Epithelial cell of esophagus (primary cell): ENCODE results near the gene MPLKIP.
A peak's percentile ranks its signal among the peaks of the same experiment; 100 is the strongest.
"Not testable (repeated sequence)": the region's sequence is repeated elsewhere in the genome, so short reads cannot be mapped to it uniquely, and the experiment has no call there.

Source experiments
- DNase-seq: peaks from one replicate; pipeline ENCODE4 v3.0.0; 2010; ENCODE audit warnings: low read depth
- H3K4me3 ChIP-seq: 2 replicates; pipeline ENCODE4 v1.5.1; 2011; ENCODE audit warnings: mild to moderate bottlenecking, low read length, control low read depth
- TF ChIP-seq, protein P1 (sequence below): IDR thresholded peaks from 2 replicates; pipeline ENCODE4 v1.5.1; 2011; ENCODE audit warnings: low read depth, mild to moderate bottlenecking, low read length, control low read depth, inconsistent platforms; ENCODE audit not compliant: insufficient read depth; ENCODE audit errors: missing control alignments

Gene MPLKIP

DNA sequence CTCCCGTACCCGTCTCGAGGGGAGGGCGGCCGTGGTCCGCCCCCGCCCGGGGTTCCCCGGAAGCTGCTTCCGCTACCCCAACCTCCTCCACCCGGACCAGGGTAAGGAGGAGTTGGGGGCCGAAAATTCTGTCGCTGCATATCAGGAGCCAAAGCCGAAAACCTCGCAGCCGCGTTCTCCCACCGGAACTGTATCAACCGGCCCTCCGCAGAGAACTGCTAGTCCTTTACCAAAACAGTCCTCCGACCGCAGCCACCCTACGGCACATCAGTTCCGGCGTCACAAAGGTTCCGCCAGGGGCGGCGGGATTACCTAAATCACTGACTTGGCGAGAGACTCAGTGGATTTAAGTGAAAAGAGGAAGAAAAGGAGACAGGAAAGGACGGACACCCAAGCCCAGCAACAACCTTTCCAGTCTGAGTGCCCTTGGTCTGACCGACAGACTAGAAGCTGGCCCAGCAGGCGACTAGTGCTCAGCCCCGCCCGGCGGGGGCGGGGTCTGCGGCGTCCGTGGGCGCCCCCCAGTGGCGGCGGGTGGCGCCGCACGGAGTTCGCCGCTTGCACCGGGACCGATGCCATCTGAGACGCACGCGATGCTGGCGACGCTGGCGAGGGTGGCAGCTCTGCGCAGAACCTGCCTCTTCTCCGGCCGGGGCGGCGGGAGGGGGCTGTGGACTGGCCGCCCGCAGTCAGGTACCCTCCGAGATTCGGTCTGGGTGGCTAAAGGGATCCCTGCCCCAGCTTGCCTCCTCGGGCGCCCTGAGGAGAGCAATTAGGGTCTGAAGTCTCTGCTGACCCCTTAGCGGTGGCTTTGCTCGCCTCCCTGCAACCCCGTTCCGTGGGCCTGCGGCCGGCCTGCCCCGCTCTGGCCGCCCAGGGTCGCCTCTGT lies at the start of gene MPLKIP, which contains the start of gene SUGCT:
Gene MPLKIP (minus strand): TSS at position 195 of the 889 bp plus-strand sequence. CDS start 55 bp downstream, at position 140.
Gene SUGCT (plus strand): TSS at position 578 of the 889 bp plus-strand sequence.
- TF ChIP-seq, protein P1, sequence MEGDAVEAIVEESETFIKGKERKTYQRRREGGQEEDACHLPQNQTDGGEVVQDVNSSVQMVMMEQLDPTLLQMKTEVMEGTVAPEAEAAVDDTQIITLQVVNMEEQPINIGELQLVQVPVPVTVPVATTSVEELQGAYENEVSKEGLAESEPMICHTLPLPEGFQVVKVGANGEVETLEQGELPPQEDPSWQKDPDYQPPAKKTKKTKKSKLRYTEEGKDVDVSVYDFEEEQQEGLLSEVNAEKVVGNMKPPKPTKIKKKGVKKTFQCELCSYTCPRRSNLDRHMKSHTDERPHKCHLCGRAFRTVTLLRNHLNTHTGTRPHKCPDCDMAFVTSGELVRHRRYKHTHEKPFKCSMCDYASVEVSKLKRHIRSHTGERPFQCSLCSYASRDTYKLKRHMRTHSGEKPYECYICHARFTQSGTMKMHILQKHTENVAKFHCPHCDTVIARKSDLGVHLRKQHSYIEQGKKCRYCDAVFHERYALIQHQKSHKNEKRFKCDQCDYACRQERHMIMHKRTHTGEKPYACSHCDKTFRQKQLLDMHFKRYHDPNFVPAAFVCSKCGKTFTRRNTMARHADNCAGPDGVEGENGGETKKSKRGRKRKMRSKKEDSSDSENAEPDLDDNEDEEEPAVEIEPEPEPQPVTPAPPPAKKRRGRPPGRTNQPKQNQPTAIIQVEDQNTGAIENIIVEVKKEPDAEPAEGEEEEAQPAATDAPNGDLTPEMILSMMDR: peak; percentile 50
- H3K4me3 ChIP-seq: peak within 1 kb of the TSS; percentile 95
- peak; percentile 87 for DNase-seq

- no peak for DNase-seq
- no peak overlapping the region for H3K4me3 ChIP-seq
- TF ChIP-seq, protein P1: no peak
These were observed 48.0 kb upstream of the MPLKIP start for GRCh38 chr7:40182452-40182851.

DNA sequence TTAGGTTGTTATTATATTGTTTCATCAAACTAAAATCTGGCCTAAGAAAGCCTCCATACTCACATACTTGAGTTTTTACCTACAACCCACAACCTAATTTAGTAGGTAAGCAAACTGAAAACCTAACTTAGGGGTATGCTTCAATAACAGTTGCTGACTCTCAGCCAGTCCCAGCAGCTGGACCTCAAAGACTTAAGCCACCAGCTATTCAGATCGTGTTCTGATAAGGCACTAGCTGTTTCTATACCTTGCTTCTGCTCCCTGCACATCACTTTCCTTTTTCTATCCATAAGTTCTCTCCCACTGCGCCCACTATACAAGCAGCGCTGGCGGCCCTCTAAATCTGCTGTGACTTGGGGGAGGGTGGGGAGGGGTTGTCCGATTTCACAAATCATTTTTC lies 42.6 kb upstream of the MPLKIP start:
- H3K4me3 ChIP-seq: no peak overlapping the region
- TF ChIP-seq, protein P1: no peak
- no peak for DNase-seq

DNA sequence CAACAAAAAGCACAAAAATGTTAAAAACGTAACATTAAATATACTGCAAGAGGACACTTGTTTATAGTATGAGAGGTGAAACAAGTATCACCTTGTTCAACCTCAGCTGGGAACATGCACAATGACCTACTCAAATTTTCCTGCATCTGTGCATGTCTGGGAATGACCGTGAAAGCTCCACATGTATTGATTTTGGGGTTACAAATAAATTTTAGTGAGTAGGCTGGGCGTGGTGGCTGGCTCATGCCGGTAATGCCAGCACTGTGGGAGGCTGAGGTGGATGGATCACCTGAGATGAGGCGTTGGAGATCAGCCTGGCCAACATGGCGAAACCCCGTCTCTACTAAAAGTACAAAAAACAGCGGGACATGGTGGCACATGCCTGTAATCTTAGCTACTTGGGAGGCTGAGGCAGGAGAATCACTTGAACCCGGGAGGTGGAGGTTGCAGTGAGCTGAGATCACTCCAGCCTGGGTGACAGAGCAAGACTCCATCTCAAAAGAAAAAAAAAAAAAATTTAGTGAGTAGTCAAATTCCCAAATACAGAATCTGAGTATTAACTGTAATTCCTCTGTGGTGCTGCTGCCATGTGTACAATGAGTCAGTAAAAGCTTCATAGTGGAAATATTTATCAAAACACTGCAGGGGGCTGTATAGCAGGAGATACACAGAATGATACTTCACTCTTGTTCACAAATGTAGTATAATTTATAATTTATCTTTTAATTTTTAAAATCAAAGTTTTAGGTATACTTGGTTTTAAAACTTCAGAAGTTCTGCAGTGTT lies 41.5 kb upstream of the MPLKIP start:
- no peak for DNase-seq
- TF ChIP-seq, protein P1: no peak
- no peak overlapping the region for H3K4me3 ChIP-seq

DNA sequence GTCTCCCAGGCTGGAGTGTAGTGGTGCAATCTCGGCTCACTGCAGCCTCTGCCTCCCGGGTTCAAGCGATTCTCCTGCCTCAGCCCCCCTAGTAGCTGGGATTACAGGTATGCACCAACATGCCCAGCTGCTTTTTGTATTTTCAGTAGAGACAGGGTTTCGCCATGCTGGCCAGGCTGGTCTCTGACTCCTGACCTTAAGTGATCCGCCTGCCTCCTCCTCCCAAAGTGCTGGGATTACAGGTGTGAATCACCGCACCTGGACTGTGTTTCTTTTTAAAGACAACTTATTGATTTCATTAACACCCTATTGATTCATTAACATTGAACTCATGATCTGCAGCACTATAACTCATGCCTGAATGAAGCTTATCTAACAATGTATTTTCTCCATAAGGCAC lies 40.8 kb upstream of the MPLKIP start:
- H3K4me3 ChIP-seq, DNase-seq: not testable (repeated sequence)

- DNase-seq, H3K4me3 ChIP-seq: not testable (repeated sequence)
These were observed 38.7 kb upstream of the MPLKIP start for GRCh38 chr7:40173121-40173520.

- DNase-seq: not testable (repeated sequence)
These were observed 33.8 kb upstream of the MPLKIP start for GRCh38 chr7:40168266-40168665.

DNA sequence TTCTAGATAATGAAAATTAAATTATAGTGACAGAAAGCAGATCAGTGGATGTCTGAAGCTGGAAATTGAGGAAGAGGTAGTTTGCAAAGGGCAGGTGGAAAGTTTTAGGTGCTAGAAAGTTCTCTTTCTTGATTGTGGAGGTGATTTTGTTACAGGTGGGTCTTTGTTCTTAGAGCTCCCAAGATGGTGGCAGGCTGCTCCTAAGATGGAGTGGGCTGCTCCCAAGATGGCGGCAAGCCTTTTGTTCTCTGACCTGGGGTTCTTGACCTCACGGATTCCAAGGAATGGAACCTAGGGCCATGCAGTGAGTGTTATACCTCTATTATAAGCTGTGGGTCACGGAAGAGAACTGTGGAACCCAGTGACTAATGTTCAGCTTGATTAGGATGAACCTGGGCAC lies 32.9 kb upstream of the MPLKIP start:
- no peak overlapping the region for H3K4me3 ChIP-seq
- TF ChIP-seq, protein P1: no peak
- DNase-seq: no peak

More at GRCh38 chr7:40168266-40168665, 33.8 kb upstream of the MPLKIP start:
- not testable (repeated sequence) for H3K4me3 ChIP-seq
